GM23338 (cell line): ENCODE results near the gene RBM33.

Experiments
- CREB1 ChIP-seq: fragments of 250-450 bp; sonication (Bioruptor Pico); IDR thresholded peaks from 2 replicates; pipeline ENCODE4 v1.5.0; 2020; ENCODE audit warnings: low read depth, mild to moderate bottlenecking, moderate library complexity
- CTCF ChIP-seq, 2 experiments: fragments of 200-600 bp in 1 of 2; sonication (generic) in 1 of 2; conservative IDR thresholded peaks; 2 replicates each; pipeline versions ENCODE4 v1.5.1 to v1.6.1; 2016 to 2017; ENCODE audit warnings: antibody characterized with exemption in 2 of 2, low read depth in 2 of 2, mild to moderate bottlenecking in 2 of 2, moderate library complexity in 1 of 2
- EZH2 ChIP-seq: fragments of 200-600 bp; sonication (generic); IDR thresholded peaks from one replicate; pipeline ENCODE4 v1.8.0; 2017; ENCODE audit warnings: antibody characterized with exemption, mild to moderate bottlenecking, low read depth; ENCODE audit not compliant: unreplicated experiment
- EZH2phosphoT487 ChIP-seq: fragments of 200-600 bp; sonication (generic); IDR thresholded peaks from one replicate; pipeline ENCODE4 v1.8.1; 2018; ENCODE audit warnings: antibody characterized with exemption; ENCODE audit not compliant: unreplicated experiment
- POLR2AphosphoS5 ChIP-seq: IDR thresholded peaks from 2 replicates; pipeline ENCODE4 v1.6.1; 2016; ENCODE audit warnings: antibody characterized with exemption, low read depth

GRCh38 chr7:155754165-155754564 lies 109.7 kb downstream of the RBM33 start:
- TF ChIP-seq CREB1 (CRISPR knock-in tag), result no peak
- TF ChIP-seq CTCF (conservative IDR thresholded peaks at IDR 0.05; ENCODE audit: low read depth in 2 of 2), result no peak
- no peak for TF ChIP-seq POLR2AphosphoS5
- no peak for TF ChIP-seq EZH2phosphoT487
- TF ChIP-seq EZH2, result no peak
